Stimulated activated CD4-positive, alpha-beta T cell treated with anti-CD3 and anti-CD28 coated beads, Interleukin-2, amount 100 ng/mL, for 24 hours (primary cell): Measurements from ENCODE around the gene ETV6.
A peak's percentile ranks its signal among the peaks of the same experiment; 100 is the strongest.

Experiments used
- DNase-seq, 2 donors: peaks; one replicate each; pipeline ENCODE4 v3.0.0-alpha.2; 2020

The ETV6 gene

GRCh38 chr12:11870041-11870451 is 220.6 kb downstream of the ETV6 start:
- DNase-seq = no peak

DNA sequence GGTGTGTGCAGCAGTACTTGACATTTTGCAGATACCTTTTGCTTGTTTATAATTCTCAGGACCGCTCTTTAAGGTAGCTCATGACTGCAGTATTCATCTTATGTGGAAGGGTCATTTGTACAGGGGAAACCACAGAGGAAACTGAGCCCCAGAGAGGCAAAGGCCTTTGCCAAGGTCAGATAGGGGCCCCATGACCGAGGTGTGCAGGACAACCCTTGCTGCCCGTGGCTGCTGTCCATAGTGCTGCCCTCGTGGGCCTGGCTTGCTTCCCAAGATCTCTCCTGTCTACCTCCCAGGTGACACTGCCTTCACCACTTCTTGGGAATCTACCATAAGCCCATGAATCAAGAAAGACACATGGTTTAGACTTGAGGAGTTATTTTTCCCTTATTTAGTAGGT is 222.6 kb downstream of the ETV6 start:
- DNase-seq = no peak

GRCh38 chr12:11875414-11875935 is 226.0 kb downstream of the ETV6 start:
- DNase-seq = peak; percentile 22 to 35

DNA sequence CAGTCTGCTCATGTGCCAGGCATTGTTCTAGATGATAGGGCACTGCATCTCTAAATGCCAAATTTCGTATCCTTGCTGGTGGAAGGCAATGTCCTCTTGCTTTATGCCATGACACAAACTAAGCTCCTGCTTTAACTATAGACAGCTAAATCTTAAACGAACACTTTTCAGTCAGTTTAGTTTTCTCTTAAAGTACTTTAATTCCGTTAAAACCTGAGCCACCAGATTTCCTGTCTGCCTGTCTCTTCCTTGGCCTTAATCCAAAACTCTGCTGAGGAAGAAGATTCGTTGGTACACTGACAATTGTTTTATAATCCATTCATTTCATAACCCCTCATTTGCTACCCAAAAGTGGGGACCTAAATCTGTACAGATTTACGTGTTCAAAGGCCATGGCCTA is 226.8 kb downstream of the ETV6 start:
- DNase-seq = no peak

DNA sequence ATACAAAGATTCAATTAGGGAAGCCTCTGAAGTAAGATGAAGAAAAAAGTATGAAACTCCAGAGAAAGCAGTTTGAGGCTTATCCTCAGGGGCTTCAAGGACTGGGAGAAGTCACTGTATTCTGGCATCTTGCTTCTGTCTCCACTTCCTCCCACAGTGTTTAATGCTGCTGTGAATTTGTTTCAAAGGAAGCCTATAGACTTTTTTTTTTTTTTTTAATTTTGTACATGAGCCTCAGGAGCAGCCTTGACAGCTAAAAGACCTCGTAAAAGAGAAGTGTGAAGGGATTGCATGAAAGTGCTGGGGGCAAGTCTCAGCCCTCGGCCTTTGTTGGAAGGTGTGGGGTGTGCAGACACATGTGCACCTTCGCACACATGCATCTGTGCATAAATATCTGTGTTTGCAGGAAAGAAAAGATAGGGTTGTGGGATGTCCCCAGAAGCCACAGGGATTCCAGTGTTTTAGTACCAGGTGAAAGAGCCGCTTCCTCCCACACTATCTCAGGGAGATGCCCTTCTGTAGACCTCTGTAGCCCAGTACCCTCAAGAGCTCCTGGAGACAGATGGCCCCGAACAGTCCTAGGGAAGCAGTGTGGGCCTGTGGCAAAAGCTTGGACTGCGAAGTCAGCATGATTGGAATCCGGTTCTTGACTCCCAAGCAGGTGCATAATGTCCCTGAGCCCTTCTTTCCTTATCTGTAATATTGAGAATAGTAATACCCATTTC is 227.8 kb downstream of the ETV6 start:
- DNase-seq = no peak

DNA sequence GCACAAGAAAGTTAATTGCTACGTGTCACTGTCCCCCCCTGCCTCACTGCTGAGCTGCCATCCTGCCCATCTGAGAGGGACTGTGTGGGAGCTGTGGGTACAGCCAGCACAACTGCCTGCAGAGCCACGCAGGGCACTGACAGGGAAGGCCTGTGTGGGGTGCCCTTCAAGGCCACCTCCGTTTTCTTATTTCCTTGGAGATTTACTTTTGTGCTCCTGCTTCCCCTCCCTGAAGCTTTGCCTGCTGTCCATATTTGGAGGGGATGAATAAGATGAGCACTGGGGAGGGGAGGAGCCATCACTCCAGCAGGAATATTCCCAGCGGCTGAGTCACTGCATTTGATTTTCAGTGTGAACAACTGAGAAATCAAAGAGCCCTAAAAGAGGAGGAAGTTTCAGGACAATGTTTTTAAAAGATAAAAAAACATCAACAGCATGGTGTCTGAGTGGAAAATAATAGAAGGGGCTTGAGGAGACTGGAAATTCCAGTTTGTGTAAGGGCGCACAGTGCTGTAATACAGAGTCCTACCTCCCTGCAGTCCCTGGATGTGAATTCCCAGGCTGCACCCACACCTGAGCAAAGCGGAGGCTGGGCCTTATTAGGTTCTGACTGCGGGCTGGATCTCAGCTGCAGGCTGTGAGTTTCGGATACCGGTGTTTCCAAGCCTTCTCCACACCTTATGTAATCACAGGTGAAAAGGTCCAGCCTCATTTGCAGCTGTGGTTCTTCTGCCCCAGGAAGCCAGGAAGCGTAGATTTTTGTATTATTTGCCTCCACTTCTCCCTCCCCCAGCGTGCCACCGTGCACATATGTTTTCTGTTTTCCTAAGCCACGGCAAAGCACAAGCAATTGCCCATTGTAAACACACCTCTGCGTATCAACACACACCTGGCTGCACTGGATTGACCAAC is 228.7 kb downstream of the ETV6 start:
- DNase-seq = no peak

DNA sequence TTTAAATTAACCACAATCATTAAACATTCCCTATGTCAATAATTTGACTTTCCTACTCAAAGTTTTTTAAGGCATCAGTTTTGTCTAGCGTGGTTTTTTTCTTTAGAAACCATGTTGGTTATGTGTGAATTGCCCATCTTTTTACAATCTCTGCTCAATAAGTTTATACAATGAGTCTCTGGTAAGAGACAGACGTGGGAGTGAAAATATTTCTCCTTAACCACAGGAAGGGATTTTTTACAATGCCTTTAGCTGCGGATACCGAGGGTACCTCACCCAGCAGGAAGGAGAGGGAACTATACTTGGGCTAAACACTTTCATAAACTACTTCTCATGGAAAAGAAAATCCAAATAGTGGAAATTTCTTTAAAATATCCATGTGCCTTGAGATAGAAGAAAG is 229.8 kb downstream of the ETV6 start:
- DNase-seq = no peak

DNA sequence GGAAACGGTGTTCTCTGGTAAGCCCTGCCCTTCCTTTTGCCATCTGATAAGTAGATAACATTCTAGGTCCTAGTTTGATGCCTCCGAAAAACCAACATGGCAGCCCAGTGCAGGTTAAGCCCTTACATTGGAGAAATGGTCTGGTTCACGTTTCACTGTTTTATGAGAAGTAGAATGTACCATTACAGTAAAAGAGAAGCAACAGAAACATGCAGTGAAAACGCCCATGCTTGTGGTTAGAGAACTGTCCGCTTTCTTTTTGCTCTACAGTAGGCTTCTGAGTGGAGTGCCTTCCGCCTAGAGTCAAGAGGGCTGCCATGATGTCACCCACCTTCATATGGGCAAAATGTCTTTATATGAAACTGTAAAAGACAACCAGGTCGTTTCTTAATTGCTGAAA is 230.9 kb downstream of the ETV6 start:
- DNase-seq = no peak

GRCh38 chr12:11881835-11882234 is 232.4 kb downstream of the ETV6 start:
- no peak for DNase-seq

DNA sequence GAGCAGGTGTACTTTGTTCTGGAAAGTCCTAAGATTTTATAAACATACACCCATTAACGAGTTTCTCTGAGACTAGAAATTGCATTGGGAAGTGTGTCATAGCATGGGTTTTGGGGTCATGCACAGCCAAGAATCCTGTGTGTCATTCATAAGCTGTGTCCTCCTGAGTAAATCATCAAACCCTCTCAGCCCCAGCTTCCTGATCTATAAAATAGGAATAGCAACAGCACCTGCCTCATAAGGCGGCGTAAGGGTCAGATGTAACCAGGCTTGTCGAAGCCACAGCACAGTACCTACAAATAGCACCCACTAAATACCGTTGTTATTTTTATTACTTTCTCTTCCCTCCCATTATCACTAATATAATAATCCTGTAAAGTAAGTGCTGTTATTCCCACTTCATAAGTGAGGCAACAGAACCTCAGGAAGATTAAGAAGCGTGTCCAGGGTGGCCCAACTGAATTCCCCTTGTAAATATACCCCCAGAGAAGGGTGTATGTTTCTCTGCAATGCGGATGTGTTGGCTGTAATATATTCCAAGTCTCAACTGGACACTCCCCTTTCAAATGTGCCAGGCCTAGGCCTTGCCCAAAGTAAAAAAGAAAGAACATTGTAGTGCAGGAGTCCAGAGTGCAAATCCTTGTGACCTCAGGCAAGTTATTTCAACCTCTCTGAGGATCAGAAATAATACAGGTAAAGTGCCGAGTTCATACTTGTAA is 233.0 kb downstream of the ETV6 start:
- DNase-seq = no peak

DNA sequence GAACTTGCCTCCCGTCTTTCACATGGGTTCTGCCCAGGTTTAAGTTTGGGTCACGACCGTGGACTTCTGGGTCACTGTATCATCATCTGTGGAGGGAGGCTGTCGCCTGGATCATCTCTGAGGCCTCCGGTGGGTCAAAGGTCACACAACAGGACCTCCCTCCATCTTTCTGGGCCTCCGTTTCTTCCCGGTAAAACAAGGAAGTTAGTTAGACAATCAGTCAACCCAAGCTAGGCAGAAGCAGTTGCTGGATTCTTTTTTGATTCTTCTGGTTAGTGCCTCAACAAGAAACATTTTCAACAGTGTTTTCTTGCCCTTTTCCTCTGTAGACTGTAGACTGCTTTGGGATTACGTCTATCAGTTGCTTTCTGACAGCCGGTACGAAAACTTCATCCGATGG is 234.6 kb downstream of the ETV6 start:
- DNase-seq = no peak

DNA sequence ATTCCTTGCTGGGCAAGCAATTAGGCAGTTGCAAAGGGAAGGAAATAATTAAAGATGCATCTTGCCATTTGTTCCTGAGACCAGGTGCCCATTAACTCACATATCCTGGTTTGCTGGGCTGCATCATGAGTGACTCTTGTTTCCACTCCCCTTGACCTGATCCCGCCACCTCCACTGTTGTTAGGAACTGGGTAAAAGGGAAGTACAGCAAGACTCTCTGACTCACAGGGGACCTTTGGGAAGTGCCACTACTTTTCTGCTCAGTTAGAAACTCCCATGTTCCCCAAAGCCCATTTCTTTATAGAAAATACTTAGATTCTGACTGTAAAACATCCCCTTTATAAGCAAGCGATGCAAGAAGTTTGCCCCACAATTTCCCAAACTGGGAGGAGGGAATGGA is 235.2 kb downstream of the ETV6 start:
- no peak for DNase-seq

DNA sequence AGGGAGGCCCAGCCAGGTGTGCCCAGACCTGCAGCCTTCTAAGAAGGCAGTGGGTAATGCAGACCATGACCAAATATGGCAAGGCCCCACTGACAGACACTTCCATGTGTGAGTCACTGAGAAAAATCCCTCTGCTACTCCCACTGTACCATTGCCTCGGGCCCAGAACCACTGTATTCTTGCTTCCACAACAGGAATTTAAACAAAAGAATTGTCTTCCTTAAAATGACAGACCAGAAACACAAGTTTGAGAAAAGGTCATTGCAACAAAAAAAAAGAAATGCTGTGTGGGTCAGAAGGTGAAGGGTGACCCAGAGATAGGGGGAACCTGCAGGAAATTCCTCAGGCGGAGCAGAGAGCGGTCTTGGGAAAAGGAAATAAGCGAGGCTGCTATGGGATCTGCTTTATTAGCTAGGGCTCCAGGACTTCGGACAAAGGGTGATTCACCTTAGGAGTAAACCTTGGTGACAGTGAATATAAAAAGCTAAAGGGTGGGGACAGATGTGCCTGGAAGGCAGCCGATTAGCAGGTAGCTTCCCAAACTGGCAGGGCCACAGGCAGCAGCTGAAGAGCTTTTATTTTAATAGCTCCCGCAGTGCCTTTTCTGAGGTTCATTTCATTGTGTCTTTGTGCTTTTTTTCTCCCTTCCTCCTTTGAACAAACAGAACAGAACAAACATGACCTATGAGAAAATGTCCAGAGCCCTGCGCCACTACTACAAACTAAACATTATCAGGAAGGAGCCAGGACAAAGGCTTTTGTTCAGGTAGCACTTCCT is 236.0 kb downstream of the ETV6 start:
- no peak for DNase-seq

DNA sequence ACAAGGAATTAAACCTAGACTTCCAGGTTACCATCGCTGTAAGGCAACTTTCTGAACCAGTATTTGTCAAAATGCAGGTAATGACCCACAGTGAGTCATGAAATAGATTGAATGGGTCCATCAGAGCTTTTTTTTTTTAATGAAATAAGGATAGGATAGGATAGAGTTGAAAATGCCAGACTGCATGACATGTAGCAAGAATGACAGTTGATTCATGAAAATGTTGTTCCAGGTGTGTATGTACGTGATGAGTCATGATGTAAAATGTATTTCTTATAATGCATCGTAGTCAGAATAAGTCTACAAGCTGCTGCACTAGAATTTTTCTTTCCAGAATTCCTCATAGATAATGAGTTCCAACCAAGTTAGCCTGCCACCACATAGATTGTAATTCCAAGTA is 236.9 kb downstream of the ETV6 start:
- no peak for DNase-seq

- no peak for DNase-seq
Measured at GRCh38 chr12:11888029-11888428, 238.6 kb downstream of the ETV6 start.

GRCh38 chr12:11891346-11891745 is 241.9 kb downstream of the ETV6 start:
- no peak for DNase-seq

DNA sequence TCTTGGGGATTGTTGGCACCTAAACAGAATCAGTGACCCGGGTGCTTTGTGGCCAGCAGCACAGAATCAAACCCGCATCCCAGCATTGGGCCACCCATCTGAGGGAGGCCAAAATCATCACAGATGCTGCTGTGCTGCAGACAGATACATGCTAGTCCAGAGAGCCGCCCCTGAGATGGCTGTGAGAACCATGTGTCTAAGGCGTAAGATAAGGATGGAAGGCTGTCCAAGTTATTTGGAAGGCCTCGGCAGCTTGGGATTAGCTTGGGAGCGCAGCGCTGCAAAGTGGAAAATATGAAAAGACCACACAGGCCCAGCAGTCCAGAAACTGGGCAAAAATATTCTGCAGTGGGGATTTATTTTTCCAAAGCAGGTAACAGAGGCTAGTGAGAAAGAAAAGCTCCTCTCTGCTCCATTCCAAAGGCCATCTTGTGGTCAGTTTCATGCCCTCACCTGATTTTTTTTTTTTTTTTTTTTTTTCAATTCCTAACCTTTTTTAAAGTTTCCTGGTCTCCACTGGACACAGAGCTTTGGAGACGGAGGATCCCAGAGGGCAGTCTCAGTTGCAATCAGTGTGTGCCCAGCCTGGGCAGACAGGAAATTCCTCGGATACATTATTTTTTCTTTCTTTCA is 242.4 kb downstream of the ETV6 start:
- DNase-seq = peak in 1 of 2 donors; percentile 12

- DNase-seq = no peak
Measured at GRCh38 chr12:11893998-11894397, 244.5 kb downstream of the ETV6 start.

DNA sequence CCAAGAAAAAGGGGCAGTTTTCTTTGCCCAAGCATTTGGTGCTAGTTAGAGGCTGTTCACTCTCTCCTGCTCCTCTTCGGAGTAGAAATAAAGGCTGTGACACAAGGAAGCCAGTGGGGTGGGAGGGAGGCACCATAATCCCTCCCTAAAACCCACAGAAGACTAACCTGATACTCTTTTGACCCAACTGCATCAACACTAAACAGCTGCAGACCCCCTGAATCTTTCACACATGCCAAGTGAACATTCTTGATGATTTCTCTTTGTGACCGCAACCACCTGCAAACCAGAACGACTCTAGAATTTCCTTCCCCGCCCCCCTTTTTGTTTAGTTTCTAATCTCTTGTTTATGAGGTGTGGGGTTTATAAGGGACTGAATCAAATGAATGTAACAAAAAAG is 245.4 kb downstream of the ETV6 start:
- peak in 1 of 2 donors; percentile 11 for DNase-seq

GRCh38 chr12:11895421-11896078 is 246.1 kb downstream of the ETV6 start:
- no peak for DNase-seq

- DNase-seq = no peak
Measured at GRCh38 chr12:11896417-11896929, 247.0 kb downstream of the ETV6 start.
